ENCODE measurements around the gene FASN.

Gene FASN

GRCh38 chr17:82087961-82088837 lies 9.8 kb downstream of the FASN start:
- TF ChIP-seq CTCF (IDR thresholded peaks at IDR 0.05; ENCODE audit: low read depth, low read length): no peak

GRCh38 chr17:82086941-82087906 lies 10.8 kb downstream of the FASN start:
- no peak for TF ChIP-seq CTCF (IDR thresholded peaks at IDR 0.05; ENCODE audit: low read depth, low read length)
- no peak for DNase-seq (ENCODE audit: extremely low read depth, low read depth)

More at GRCh38 chr17:82087961-82088837, 9.8 kb downstream of the FASN start:
- DNase-seq (ENCODE audit: extremely low read depth, low read depth): no peak

GRCh38 chr17:82085931-82086764 lies 11.9 kb downstream of the FASN start:
- no peak for DNase-seq (ENCODE audit: extremely low read depth, low read depth)
- no peak for TF ChIP-seq CTCF (IDR thresholded peaks at IDR 0.05; ENCODE audit: low read depth, low read length)

GRCh38 chr17:82085031-82085861 lies 12.8 kb downstream of the FASN start:
- TF ChIP-seq CTCF (IDR thresholded peaks at IDR 0.05; ENCODE audit: low read depth, low read length): no peak
- DNase-seq (ENCODE audit: extremely low read depth, low read depth): no peak

- no peak for TF ChIP-seq CTCF (IDR thresholded peaks at IDR 0.05; ENCODE audit: low read depth, low read length)
- no peak for DNase-seq (ENCODE audit: extremely low read depth, low read depth)
Observed at GRCh38 chr17:82084373-82085030, 13.5 kb downstream of the FASN start.
